Middle frontal gyrus (tissue), 1 donor: ENCODE data around the gene FLCN.
"Not testable (repeated sequence)": the region's sequence is repeated elsewhere in the genome, so short reads cannot be mapped to it uniquely, and the experiment has no call there.

Experiments
- DNase-seq: peaks from one replicate; pipeline ENCODE4 v3.0.0-alpha.2; 2015; ENCODE audit warnings: low spot score; ENCODE audit errors: extremely low spot score

FLCN gene

GRCh38 chr17:17237026-17237799, at the start of gene FLCN:
FLCN (minus strand) TSS chr17:17237168; CDS start chr17:17228137, 9,031 bp downstream.
- peak; percentile 84 for DNase-seq

- no peak for DNase-seq
Observed at GRCh38 chr17:17285951-17286350, 49.0 kb upstream of the FLCN start.

GRCh38 chr17:17280613-17281549, 43.9 kb upstream of the FLCN start, which contains the start of gene COPS3:
COPS3 (minus strand) TSS chr17:17281246; CDS start chr17:17281186, 60 bp downstream.
- DNase-seq = peak; percentile 97

GRCh38 chr17:17279316-17279715, 42.3 kb upstream of the FLCN start:
- DNase-seq = no peak

GRCh38 chr17:17277431-17277830, 40.5 kb upstream of the FLCN start:
- DNase-seq = not testable (repeated sequence)

- no peak for DNase-seq
Observed at GRCh38 chr17:17275971-17276370, 39.0 kb upstream of the FLCN start.

GRCh38 chr17:17269926-17270773, 33.2 kb upstream of the FLCN start:
- DNase-seq = no peak

GRCh38 chr17:17264430-17264829, 27.5 kb upstream of the FLCN start:
- no peak for DNase-seq

GRCh38 chr17:17258998-17259397, 22.0 kb upstream of the FLCN start:
- peak; percentile 57 for DNase-seq

GRCh38 chr17:17258011-17258410, 21.0 kb upstream of the FLCN start:
- no peak for DNase-seq

GRCh38 chr17:17256316-17256715, 19.3 kb upstream of the FLCN start:
- no peak for DNase-seq

GRCh38 chr17:17255689-17256088, 18.7 kb upstream of the FLCN start:
- DNase-seq = not testable (repeated sequence)

- no peak for DNase-seq
Observed at GRCh38 chr17:17254036-17254435, 17.1 kb upstream of the FLCN start.

GRCh38 chr17:17253406-17253805, 16.4 kb upstream of the FLCN start:
- no peak for DNase-seq

GRCh38 chr17:17252149-17252661, 15.2 kb upstream of the FLCN start:
- DNase-seq = no peak

- no peak for DNase-seq
Observed at GRCh38 chr17:17246879-17247278, 9.9 kb upstream of the FLCN start.

- DNase-seq = no peak
Observed at GRCh38 chr17:17243163-17243562, 6.2 kb upstream of the FLCN start.

- DNase-seq = no peak
Observed at GRCh38 chr17:17242246-17242645, 5.3 kb upstream of the FLCN start.

GRCh38 chr17:17241656-17242055, 4.7 kb upstream of the FLCN start:
- DNase-seq = no peak

- DNase-seq = no peak
Observed at GRCh38 chr17:17239832-17240231, 2.9 kb upstream of the FLCN start.
